GM15510 (cell line): ENCODE results near the gene PLXDC1.

ENCODE experiments used
- POLR2A ChIP-seq: IDR thresholded peaks from 3 replicates; pipeline ENCODE4 v1.6.1; 2011; ENCODE audit warnings: borderline replicate concordance; ENCODE audit not compliant: insufficient read length; ENCODE audit errors: extremely low read depth

PLXDC1 gene

GRCh38 chr17:39054111-39054645 lies 97.3 kb downstream of the PLXDC1 start:
- TF ChIP-seq POLR2A, result no peak

GRCh38 chr17:39051001-39051585 lies 100.3 kb downstream of the PLXDC1 start:
- TF ChIP-seq POLR2A, result no peak

DNA sequence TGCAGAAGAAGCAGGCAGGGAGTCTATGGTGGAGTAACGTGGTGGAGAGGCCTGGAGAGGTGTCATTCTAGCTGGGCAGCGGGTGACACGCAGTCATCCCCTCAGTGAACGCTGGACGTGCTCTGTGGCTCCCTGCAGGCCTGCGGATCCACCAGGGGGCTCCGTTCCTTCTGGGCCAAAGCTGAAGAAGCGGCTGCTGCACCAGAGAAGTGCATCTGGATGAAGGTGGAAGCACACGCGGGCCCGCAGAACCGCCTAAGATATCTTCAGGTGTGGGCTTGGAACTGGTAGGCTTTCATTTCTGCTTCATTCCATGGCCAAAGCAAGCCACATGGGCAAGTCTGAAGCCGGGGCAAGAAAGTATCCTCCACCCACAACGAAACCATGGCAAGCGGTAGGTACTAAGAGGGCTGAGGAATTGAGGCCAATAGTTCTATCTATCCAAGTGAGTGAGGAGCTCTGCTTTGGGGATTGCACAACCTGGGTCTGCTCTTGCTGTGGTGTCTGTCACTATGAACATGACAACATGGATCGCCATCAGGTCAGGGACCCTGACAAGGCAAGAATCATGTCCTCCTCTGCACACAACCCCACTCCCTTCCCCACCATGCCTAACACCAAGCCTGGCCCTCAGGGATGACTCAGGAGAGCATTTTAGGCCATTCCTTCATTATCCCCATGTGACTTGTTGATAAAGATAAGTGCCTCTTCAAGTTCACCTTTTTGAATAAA lies 105.3 kb downstream of the PLXDC1 start:
- no peak for TF ChIP-seq POLR2A

DNA sequence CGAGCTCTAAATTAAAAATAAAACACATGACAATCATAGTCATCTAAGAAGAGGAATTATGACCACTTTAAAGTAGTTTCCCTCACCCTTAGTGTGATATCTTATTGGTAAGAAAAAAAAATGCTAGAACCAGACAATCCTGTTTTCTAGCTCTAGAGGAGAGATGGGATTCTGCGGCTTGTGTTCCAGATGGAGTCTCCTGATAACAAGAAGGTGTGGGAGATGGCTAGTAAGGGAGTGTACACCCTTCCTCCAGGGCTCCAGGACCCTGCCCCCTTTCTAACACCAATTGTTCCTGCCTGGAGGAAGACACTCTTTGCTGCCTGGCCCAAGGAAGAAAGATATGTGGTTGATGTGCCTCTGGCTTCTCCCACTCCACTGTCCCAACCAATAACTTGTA lies 115.4 kb downstream of the PLXDC1 start:
- no peak for TF ChIP-seq POLR2A

DNA sequence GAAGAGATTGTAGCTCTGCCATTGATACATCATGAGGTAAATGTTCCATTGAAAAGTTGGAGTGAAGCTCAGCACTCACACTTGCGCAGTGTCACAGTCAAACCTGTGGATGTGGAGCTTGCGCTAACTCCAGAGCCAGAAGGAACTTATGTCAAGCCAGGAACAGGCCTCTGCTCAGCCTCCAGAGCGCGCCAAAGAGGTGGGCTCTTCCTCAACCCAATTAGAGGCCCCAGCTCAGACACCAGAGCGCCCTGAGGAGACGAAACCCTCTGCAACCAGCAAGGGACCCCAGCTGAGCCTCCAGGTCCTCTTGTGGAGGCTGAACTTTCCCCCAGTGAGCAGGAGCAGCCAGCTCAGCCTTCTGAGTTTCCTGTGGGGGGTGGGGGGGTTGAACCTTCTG lies 122.7 kb downstream of the PLXDC1 start:
- TF ChIP-seq POLR2A, result no peak

GRCh38 chr17:39027455-39028035 lies 123.9 kb downstream of the PLXDC1 start:
- TF ChIP-seq POLR2A, result no peak

DNA sequence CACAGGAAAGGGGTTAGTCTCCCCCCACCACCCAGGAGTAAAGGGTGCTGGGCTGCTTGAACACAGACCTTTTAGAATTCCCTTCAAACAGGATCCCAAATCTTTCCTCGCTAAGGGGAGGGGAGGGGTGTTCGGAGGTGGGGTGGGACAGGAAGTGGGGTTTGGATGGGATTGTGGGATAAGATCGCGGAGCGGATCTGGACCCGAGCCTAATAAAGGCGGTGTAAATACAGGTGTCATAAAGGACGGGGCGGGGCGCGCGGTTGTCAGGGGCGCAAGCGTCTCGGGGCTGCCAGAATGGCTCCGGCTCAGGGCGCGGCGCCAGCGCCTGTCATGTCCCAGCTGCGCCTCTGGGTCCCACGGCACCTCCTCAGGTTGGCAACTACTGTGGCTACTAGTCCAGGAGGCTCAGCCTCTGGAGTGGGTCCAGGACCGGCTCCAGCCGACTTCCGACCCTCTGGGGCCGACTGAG lies 124.4 kb downstream of the PLXDC1 start:
- no peak for TF ChIP-seq POLR2A

GRCh38 chr17:39022924-39023323 lies 128.5 kb downstream of the PLXDC1 start:
- no peak for TF ChIP-seq POLR2A

GRCh38 chr17:39018267-39019134 lies 132.9 kb downstream of the PLXDC1 start:
- TF ChIP-seq POLR2A, result no peak

- no peak for TF ChIP-seq POLR2A
Measured at GRCh38 chr17:39016193-39017153, 135.0 kb downstream of the PLXDC1 start.

GRCh38 chr17:39015546-39015935 lies 135.9 kb downstream of the PLXDC1 start:
- no peak for TF ChIP-seq POLR2A

DNA sequence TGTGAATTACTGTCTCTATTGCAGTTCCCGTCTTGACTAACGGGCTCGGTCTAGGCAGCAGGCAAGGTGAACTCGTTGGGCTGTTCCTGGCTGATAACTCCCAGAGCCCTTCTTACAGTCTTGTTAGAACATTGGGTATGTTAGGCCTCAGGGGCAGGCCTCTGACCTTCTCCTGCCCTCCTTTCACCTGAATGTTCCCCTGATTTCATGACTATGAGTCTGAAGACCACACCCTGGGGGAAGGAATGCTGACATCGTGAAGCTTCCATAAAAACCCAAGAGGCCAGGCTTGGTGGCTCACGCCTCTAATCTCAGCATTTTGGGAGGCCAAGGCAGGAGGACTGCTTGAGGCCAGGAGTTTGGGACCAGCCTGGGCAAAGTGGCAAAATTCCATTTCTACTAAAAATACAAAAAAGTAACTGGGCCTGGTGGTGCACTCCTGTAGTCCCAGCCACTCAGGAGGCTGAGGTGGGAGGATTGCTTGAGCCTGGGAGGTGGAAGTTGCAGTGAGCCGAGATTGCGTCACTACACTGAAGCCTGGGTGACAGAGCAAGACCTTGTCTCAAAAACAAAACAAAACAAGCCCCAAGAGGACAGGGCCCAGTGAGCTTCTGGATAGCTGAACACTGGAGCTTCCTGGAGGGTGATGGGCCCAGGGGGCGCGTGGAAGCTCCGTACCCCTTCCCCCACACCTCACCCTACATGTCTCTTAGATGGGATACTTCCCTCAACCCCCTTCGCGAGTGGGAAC lies 136.5 kb downstream of the PLXDC1 start:
- no peak for TF ChIP-seq POLR2A
